ENCODE data around the gene GPR17.

DNA sequence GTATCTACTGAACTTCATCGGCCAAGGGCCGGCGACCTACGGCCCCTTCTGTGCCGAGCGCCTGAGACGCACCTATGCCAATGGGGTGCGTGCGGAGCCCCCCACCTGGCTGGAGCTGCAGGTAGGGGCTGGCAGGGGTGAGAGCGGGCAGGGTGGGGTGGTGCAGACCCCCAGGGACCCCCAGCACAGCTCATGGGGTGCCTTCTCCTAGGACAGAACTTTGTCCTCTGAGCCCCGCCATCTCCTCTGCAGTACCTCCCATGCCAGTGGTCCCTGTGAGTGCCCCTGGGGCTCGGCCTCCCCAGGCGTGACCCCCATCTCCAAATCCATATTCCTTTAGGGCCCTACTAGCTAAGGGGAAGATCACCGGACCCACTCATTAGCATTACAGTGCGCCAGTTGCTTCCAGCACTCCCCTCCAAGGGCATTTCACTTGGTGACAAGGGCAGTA lies 23.9 kb upstream of the GPR17 start:
- TF ChIP-seq EZH2 (IDR thresholded peaks at IDR 0.05): no peak
- TF ChIP-seq, protein P1, sequence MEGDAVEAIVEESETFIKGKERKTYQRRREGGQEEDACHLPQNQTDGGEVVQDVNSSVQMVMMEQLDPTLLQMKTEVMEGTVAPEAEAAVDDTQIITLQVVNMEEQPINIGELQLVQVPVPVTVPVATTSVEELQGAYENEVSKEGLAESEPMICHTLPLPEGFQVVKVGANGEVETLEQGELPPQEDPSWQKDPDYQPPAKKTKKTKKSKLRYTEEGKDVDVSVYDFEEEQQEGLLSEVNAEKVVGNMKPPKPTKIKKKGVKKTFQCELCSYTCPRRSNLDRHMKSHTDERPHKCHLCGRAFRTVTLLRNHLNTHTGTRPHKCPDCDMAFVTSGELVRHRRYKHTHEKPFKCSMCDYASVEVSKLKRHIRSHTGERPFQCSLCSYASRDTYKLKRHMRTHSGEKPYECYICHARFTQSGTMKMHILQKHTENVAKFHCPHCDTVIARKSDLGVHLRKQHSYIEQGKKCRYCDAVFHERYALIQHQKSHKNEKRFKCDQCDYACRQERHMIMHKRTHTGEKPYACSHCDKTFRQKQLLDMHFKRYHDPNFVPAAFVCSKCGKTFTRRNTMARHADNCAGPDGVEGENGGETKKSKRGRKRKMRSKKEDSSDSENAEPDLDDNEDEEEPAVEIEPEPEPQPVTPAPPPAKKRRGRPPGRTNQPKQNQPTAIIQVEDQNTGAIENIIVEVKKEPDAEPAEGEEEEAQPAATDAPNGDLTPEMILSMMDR (IDR thresholded peaks at IDR 0.05): no peak
